Stimulated activated naive B cell treated with anti-CD40 and anti-IgM and Interleukin-4, amounts not matched to agents 10 μg/mL and 1 μg/mL and 100 μg/mL, for 72 hours (primary cell): ENCODE data around the gene PEAR1.

Experiments used
- ATAC-seq, 2 donors: fragments of 150-1000 bp; cut with Tn5 transposase; replicated peaks; 2 replicates each; pipeline ENCODE4 v1.10.0; 2021; ENCODE audit warnings: moderate library complexity in 1 of 2
- DNase-seq: peaks from one replicate; pipeline ENCODE4 v3.0.0; 2021
- H3K27ac Mint-ChIP-seq: one replicate; pipeline ENCODE4 v1.8.0; 2022; ENCODE audit warnings: mild to moderate bottlenecking, mixed read lengths
- H3K27me3 Mint-ChIP-seq, 2 donors: one replicate each; pipeline ENCODE4 v1.8.0; 2022; ENCODE audit warnings: mixed read lengths in 2 of 2
- H3K36me3 Mint-ChIP-seq, 2 donors: one replicate each; pipeline ENCODE4 v1.8.0; 2022; ENCODE audit warnings: mixed read lengths in 2 of 2, mild to moderate bottlenecking in 1 of 2
- H3K4me1 Mint-ChIP-seq, 2 donors: one replicate each; pipeline ENCODE4 v1.8.0; 2022; ENCODE audit warnings: mixed read lengths in 2 of 2, mild to moderate bottlenecking in 1 of 2
- H3K4me3 Mint-ChIP-seq, 2 donors: one replicate each; pipeline ENCODE4 v1.8.0; 2022; ENCODE audit warnings: mild to moderate bottlenecking in 2 of 2, mixed read lengths in 2 of 2, moderate library complexity in 1 of 2
- H3K9me3 Mint-ChIP-seq, 2 donors: one replicate each; pipeline ENCODE4 v1.8.0; 2022; ENCODE audit warnings: mixed read lengths in 2 of 2, mild to moderate bottlenecking in 1 of 2

The PEAR1 gene

GRCh38 chr1:156866249-156866909 is 27.1 kb upstream of the PEAR1 start:
- DNase-seq (no peak), ATAC-seq (peak in 1 of 2 donors; percentile 50)
- Mint-ChIP-seq H3K36me3 (no peaks in the 10 kb centered on the region), H3K27ac (no peak overlapping the region), H3K9me3 (no peaks in the 10 kb centered on the region), H3K4me3 (no peak overlapping the region), H3K27me3 (peaks cover 53 to 67% of the 10 kb centered on the region in 2 donors), H3K4me1 (peaks cover 2 to 5% of the 10 kb centered on the region in 2 donors)

- no peak overlapping the region for H3K27ac Mint-ChIP-seq
Observed at GRCh38 chr1:156868341-156868740, 25.2 kb upstream of the PEAR1 start.

GRCh38 chr1:156869455-156869854 is 24.1 kb upstream of the PEAR1 start:
- Mint-ChIP-seq H3K4me1 (no peaks in the 10 kb centered on the region), H3K36me3 (no peaks in the 10 kb centered on the region), H3K27me3 (peaks cover 36 to 48% of the 10 kb centered on the region in 2 donors), H3K27ac (no peak overlapping the region), H3K4me3 (no peak overlapping the region), H3K9me3 (no peaks in the 10 kb centered on the region)
- DNase-seq: no peak
- ATAC-seq: no peak

More at GRCh38 chr1:156868341-156868740, 25.2 kb upstream of the PEAR1 start:
- ATAC-seq: no peak
- no peaks in the 10 kb centered on the region for H3K9me3 Mint-ChIP-seq
- no peak overlapping the region for H3K4me3 Mint-ChIP-seq
- DNase-seq: no peak
- H3K36me3 Mint-ChIP-seq: no peaks in the 10 kb centered on the region
- H3K4me1 Mint-ChIP-seq: peaks cover 0 to 1% of the 10 kb centered on the region in 2 donors
- H3K27me3 Mint-ChIP-seq: peaks cover 36 to 48% of the 10 kb centered on the region in 2 donors

- H3K27me3 Mint-ChIP-seq: peaks cover 38 to 41% of the 10 kb centered on the region in 2 donors
- H3K4me1 Mint-ChIP-seq: no peaks in the 10 kb centered on the region
- no peak for DNase-seq
- no peaks in the 10 kb centered on the region for H3K9me3 Mint-ChIP-seq
- no peaks in the 10 kb centered on the region for H3K36me3 Mint-ChIP-seq
- H3K27ac Mint-ChIP-seq: no peak overlapping the region
- ATAC-seq: no peak
- H3K4me3 Mint-ChIP-seq: no peak overlapping the region
Observed at GRCh38 chr1:156873659-156874058, 19.9 kb upstream of the PEAR1 start.

GRCh38 chr1:156874142-156874541 is 19.4 kb upstream of the PEAR1 start:
- peaks cover 42 to 45% of the 10 kb centered on the region in 2 donors for H3K27me3 Mint-ChIP-seq
- no peak overlapping the region for H3K27ac Mint-ChIP-seq
- DNase-seq: no peak
- H3K4me3 Mint-ChIP-seq: no peak overlapping the region
- no peak for ATAC-seq
- no peaks in the 10 kb centered on the region for H3K36me3 Mint-ChIP-seq
- no peaks in the 10 kb centered on the region for H3K9me3 Mint-ChIP-seq
- H3K4me1 Mint-ChIP-seq: no peaks in the 10 kb centered on the region

- Mint-ChIP-seq H3K4me3 (no peak overlapping the region), H3K4me1 (no peaks in the 10 kb centered on the region), H3K36me3 (no peaks in the 10 kb centered on the region), H3K27me3 (peaks cover 40 to 47% of the 10 kb centered on the region in 2 donors), H3K9me3 (no peaks in the 10 kb centered on the region), H3K27ac (no peak overlapping the region)
- ATAC-seq (no peak), DNase-seq (no peak)
Observed at GRCh38 chr1:156874572-156875340, 18.8 kb upstream of the PEAR1 start.

- no peak overlapping the region for H3K27ac Mint-ChIP-seq
- peaks cover 41 to 51% of the 10 kb centered on the region in 2 donors for H3K27me3 Mint-ChIP-seq
- no peaks in the 10 kb centered on the region for H3K36me3 Mint-ChIP-seq
- H3K9me3 Mint-ChIP-seq: no peaks in the 10 kb centered on the region
- DNase-seq (no peak), ATAC-seq (no peak)
- H3K4me1 Mint-ChIP-seq: no peaks in the 10 kb centered on the region
- H3K4me3 Mint-ChIP-seq: no peak overlapping the region
Observed at GRCh38 chr1:156875341-156875615, 18.2 kb upstream of the PEAR1 start.

GRCh38 chr1:156876281-156876680 is 17.2 kb upstream of the PEAR1 start:
- peaks cover 49 to 57% of the 10 kb centered on the region in 2 donors for H3K27me3 Mint-ChIP-seq
- no peaks in the 10 kb centered on the region for H3K36me3 Mint-ChIP-seq
- H3K27ac Mint-ChIP-seq: no peak overlapping the region
- H3K4me1 Mint-ChIP-seq: no peaks in the 10 kb centered on the region
- DNase-seq (no peak), ATAC-seq (no peak)
- H3K9me3 Mint-ChIP-seq: no peaks in the 10 kb centered on the region
- no peak overlapping the region for H3K4me3 Mint-ChIP-seq

GRCh38 chr1:156877433-156878170 is 15.9 kb upstream of the PEAR1 start:
- Mint-ChIP-seq H3K27me3 (peaks cover 54 to 65% of the 10 kb centered on the region in 2 donors), H3K9me3 (no peaks in the 10 kb centered on the region), H3K36me3 (no peaks in the 10 kb centered on the region), H3K27ac (no peak overlapping the region), H3K4me1 (no peaks in the 10 kb centered on the region), H3K4me3 (no peak overlapping the region)
- no peak for DNase-seq
- ATAC-seq: no peak

- Mint-ChIP-seq H3K27me3 (peaks cover 56 to 69% of the 10 kb centered on the region in 2 donors), H3K4me3 (no peak overlapping the region), H3K4me1 (no peaks in the 10 kb centered on the region), H3K36me3 (no peaks in the 10 kb centered on the region), H3K27ac (no peak overlapping the region), H3K9me3 (no peaks in the 10 kb centered on the region)
- DNase-seq (no peak), ATAC-seq (no peak)
Observed at GRCh38 chr1:156879876-156880275, 13.6 kb upstream of the PEAR1 start.

GRCh38 chr1:156880473-156880872 is 13.0 kb upstream of the PEAR1 start:
- ATAC-seq (no peak), DNase-seq (no peak)
- Mint-ChIP-seq H3K4me1 (no peaks in the 10 kb centered on the region), H3K27ac (no peak overlapping the region), H3K9me3 (no peaks in the 10 kb centered on the region), H3K27me3 (peaks cover 54 to 67% of the 10 kb centered on the region in 2 donors), H3K4me3 (no peak overlapping the region), H3K36me3 (no peaks in the 10 kb centered on the region)

GRCh38 chr1:156881101-156881500 is 12.4 kb upstream of the PEAR1 start:
- Mint-ChIP-seq H3K27me3 (peaks cover 60 to 73% of the 10 kb centered on the region in 2 donors), H3K27ac (no peak overlapping the region), H3K4me1 (no peaks in the 10 kb centered on the region), H3K4me3 (no peak overlapping the region), H3K36me3 (no peaks in the 10 kb centered on the region), H3K9me3 (no peaks in the 10 kb centered on the region)
- ATAC-seq (no peak), DNase-seq (no peak)

- no peak for DNase-seq
- Mint-ChIP-seq H3K4me3 (no peak overlapping the region), H3K36me3 (no peaks in the 10 kb centered on the region), H3K27ac (no peak overlapping the region), H3K9me3 (no peaks in the 10 kb centered on the region), H3K27me3 (peaks cover 62 to 74% of the 10 kb centered on the region in 2 donors), H3K4me1 (no peaks in the 10 kb centered on the region)
- ATAC-seq: no peak
Observed at GRCh38 chr1:156881663-156882062, 11.9 kb upstream of the PEAR1 start.

GRCh38 chr1:156882543-156882942 is 11.0 kb upstream of the PEAR1 start:
- no peaks in the 10 kb centered on the region for H3K4me1 Mint-ChIP-seq
- ATAC-seq: no peak
- H3K9me3 Mint-ChIP-seq: no peaks in the 10 kb centered on the region
- no peaks in the 10 kb centered on the region for H3K36me3 Mint-ChIP-seq
- no peak for DNase-seq
- peaks cover 68 to 79% of the 10 kb centered on the region in 2 donors for H3K27me3 Mint-ChIP-seq
- no peak overlapping the region for H3K27ac Mint-ChIP-seq
- H3K4me3 Mint-ChIP-seq: no peak overlapping the region

GRCh38 chr1:156883919-156884318 is 9.6 kb upstream of the PEAR1 start:
- no peak for DNase-seq
- Mint-ChIP-seq H3K27me3 (peaks cover 70 to 79% of the 10 kb centered on the region in 2 donors), H3K27ac (no peak overlapping the region), H3K4me1 (no peaks in the 10 kb centered on the region), H3K36me3 (no peaks in the 10 kb centered on the region), H3K9me3 (no peaks in the 10 kb centered on the region), H3K4me3 (no peak overlapping the region)
- ATAC-seq: no peak
